Gastroesophageal sphincter (tissue), 3 donors: ENCODE results near the gene YES1.

ENCODE experiments used
- EP300 ChIP-seq: sonication (generic); formaldehyde crosslinking; IDR thresholded peaks from one replicate; pipeline ENCODE4 v1.6.1; 2017; ENCODE audit warnings: antibody characterized with exemption, mild to moderate bottlenecking
- TF ChIP-seq, protein P1 (sequence below), 4 experiments: fragments of 200-600 bp in 2 of 4; fragments of 450-650 bp in 2 of 4; sonication (generic) in 1 of 4; IDR thresholded peaks; one replicate each; pipeline ENCODE4 v1.5.1; 2017 to 2019; ENCODE audit warnings: antibody characterized with exemption in 4 of 4, mild to moderate bottlenecking in 2 of 4, moderate library complexity in 2 of 4

DNA sequence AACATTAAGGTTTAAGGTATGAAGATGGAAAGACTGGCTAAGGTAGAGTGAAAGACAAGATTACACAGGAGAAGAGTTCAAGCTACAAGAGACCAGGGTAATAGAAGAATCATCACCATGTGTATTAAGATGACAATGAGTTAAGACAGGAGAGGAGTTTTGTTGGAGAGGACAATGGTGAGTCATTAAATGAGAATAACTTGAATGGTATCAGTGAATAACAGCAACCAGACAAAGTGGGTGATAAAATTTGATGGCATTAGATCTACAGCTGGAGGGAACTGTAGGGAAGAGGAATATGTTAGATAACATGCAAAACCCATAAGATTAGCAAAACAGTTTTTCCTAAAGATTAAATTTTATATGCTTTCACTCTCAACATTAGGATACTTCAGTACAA is 80.9 kb downstream of the YES1 start:
- TF ChIP-seq EP300 = no peak
- TF ChIP-seq, protein P1, sequence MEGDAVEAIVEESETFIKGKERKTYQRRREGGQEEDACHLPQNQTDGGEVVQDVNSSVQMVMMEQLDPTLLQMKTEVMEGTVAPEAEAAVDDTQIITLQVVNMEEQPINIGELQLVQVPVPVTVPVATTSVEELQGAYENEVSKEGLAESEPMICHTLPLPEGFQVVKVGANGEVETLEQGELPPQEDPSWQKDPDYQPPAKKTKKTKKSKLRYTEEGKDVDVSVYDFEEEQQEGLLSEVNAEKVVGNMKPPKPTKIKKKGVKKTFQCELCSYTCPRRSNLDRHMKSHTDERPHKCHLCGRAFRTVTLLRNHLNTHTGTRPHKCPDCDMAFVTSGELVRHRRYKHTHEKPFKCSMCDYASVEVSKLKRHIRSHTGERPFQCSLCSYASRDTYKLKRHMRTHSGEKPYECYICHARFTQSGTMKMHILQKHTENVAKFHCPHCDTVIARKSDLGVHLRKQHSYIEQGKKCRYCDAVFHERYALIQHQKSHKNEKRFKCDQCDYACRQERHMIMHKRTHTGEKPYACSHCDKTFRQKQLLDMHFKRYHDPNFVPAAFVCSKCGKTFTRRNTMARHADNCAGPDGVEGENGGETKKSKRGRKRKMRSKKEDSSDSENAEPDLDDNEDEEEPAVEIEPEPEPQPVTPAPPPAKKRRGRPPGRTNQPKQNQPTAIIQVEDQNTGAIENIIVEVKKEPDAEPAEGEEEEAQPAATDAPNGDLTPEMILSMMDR (IDR thresholded peaks at IDR 0.05) = no peak
